Peyer's patch (tissue), 4 donors: ENCODE results near the gene AP4B1. TPM values are rescaled to one million over a fixed set of nuclear protein-coding genes. Genes with fewer than 3 reads are reported as not detected.
A peak's percentile ranks its signal among the peaks of the same experiment; 100 is the strongest.

ENCODE experiments used
- DNase-seq, 3 donors: peaks; one replicate each; pipeline ENCODE4 v3.0.0-alpha.2; 2017 to 2019
- H3K27ac ChIP-seq, 4 donors: fragments of 200-600 bp; sonication (generic); one replicate each; pipeline ENCODE4 v1.5.1; 2016 to 2019
- H3K27me3 ChIP-seq, 2 donors: fragments of 200-600 bp; sonication (generic); one replicate each; pipeline ENCODE4 v1.5.1; 2019
- H3K36me3 ChIP-seq, 3 donors: fragments of 200-600 bp; sonication (generic); one replicate each; pipeline ENCODE4 v1.5.1; 2016 to 2019
- H3K4me1 ChIP-seq, 4 donors: fragments of 200-600 bp; sonication (generic); one replicate each; pipeline ENCODE4 v1.5.1; 2016 to 2019
- H3K4me3 ChIP-seq, 4 donors: fragments of 200-600 bp; sonication (generic); 1 replicate in 3 of 4; 2 replicates in 1 of 4; pipeline ENCODE4 v1.5.1; 2016 to 2019; ENCODE audit warnings: mild to moderate bottlenecking in 1 of 4
- H3K9me3 ChIP-seq, 4 donors: fragments of 200-600 bp; sonication (generic); one replicate each; pipeline ENCODE4 v1.5.1; 2016 to 2019; ENCODE audit warnings: mild to moderate bottlenecking in 1 of 4
- POLR2A ChIP-seq, 2 donors: fragments of 450-650 bp; IDR thresholded peaks; one replicate each; pipeline ENCODE4 v1.5.1; 2017; ENCODE audit warnings: antibody characterized with exemption in 2 of 2, mild to moderate bottlenecking in 2 of 2, moderate library complexity in 2 of 2
- total RNA-seq, 4 donors: library from RNA; depleted of rRNA; stranded (reverse); fragments of >200 nt; gene quantifications; one replicate each; pipeline ENCODE4 v1.1.0, GENCODE V29; 2016
- TF ChIP-seq, protein P1 (sequence below), 6 experiments: fragments of 450-650 bp in 4 of 6; fragments of 200-600 bp in 2 of 6; sonication (generic) in 1 of 6; IDR thresholded peaks; one replicate each; pipeline ENCODE4 v1.5.1; 2017 to 2019; ENCODE audit warnings: antibody characterized with exemption in 6 of 6, mild to moderate bottlenecking in 3 of 6, moderate library complexity in 1 of 6

The AP4B1 gene
- total RNA-seq, 4 donors from 2014 or later, result 20.8 to 45.8 (median 40.1) TPM

DNA sequence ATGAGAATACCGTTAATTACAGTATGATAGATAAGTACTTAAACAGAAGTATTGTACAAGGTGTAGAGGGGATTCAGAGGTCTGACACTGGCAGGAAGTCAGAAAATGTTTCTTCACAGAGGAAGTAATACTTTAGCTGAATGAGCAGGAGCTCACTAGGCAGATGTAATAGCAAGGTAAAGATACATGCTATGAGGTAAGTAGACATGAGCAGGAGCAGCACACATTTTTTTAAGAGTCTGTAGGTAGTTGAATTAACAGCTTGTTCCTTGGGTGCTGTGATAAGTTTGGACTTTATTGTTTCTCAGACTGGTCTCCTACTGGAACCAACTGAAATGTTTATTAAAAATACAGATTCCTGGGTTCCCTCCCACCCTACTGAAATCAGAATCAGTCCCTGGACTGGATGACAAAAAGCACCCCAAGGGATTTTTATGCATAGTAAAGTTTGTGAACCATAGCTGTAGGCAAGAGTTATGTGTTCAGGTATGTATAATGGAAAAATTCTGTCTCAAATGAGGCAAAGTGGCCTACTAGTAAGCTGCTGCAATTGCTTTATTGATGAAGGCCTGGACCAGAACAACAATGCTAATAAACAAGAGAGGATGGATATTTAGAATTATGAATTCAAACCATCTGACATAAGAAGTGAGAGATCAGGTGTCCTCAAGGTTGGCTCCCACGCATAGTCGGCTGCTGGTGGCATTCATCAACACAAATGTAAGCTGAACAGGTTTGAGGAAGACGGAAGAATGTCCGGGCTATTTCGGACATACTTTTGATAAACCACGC is 902 bp downstream of the AP4B1 start:
- peaks cover 4 to 47% (median 12%) of the 10 kb centered on the region in 4 donors for H3K4me1 ChIP-seq
- no peaks in the 10 kb centered on the region for H3K9me3 ChIP-seq
- peak overlapping the region; percentile 85 to 99 (median 90) for H3K27ac ChIP-seq
- peak in 1 of 3 donors; percentile 53 for DNase-seq
- H3K36me3 ChIP-seq, result peaks cover 0 to 13% (median 0%) of the 10 kb centered on the region in 3 donors
- TF ChIP-seq, protein P1, sequence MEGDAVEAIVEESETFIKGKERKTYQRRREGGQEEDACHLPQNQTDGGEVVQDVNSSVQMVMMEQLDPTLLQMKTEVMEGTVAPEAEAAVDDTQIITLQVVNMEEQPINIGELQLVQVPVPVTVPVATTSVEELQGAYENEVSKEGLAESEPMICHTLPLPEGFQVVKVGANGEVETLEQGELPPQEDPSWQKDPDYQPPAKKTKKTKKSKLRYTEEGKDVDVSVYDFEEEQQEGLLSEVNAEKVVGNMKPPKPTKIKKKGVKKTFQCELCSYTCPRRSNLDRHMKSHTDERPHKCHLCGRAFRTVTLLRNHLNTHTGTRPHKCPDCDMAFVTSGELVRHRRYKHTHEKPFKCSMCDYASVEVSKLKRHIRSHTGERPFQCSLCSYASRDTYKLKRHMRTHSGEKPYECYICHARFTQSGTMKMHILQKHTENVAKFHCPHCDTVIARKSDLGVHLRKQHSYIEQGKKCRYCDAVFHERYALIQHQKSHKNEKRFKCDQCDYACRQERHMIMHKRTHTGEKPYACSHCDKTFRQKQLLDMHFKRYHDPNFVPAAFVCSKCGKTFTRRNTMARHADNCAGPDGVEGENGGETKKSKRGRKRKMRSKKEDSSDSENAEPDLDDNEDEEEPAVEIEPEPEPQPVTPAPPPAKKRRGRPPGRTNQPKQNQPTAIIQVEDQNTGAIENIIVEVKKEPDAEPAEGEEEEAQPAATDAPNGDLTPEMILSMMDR (IDR thresholded peaks at IDR 0.05), result no peak
- TF ChIP-seq POLR2A (IDR thresholded peaks at IDR 0.05), result no peak
- peak overlapping the region; percentile 70 to 85 (median 76) for H3K4me3 ChIP-seq
- H3K27me3 ChIP-seq, result no peaks in the 10 kb centered on the region

GRCh38 chr1:113901191-113901590 is 3.4 kb downstream of the AP4B1 start:
- DNase-seq, result no peak
- H3K27me3 ChIP-seq, result no peaks in the 10 kb centered on the region
- H3K27ac ChIP-seq, result peak overlapping the region in 2 of 4 donors; percentile 47 to 71
- H3K4me1 ChIP-seq, result peaks cover 4 to 53% (median 12%) of the 10 kb centered on the region in 4 donors
- no peaks in the 10 kb centered on the region for H3K9me3 ChIP-seq
- H3K4me3 ChIP-seq, result no peak overlapping the region
- peaks cover 0 to 38% (median 0%) of the 10 kb centered on the region in 3 donors for H3K36me3 ChIP-seq
- TF ChIP-seq, protein P1 (IDR thresholded peaks at IDR 0.05), result no peak
- TF ChIP-seq POLR2A (IDR thresholded peaks at IDR 0.05), result peak in 1 of 2 donors; percentile 46

GRCh38 chr1:113899111-113899510 is 5.5 kb downstream of the AP4B1 start:
- no peaks in the 10 kb centered on the region for H3K9me3 ChIP-seq
- H3K4me1 ChIP-seq, result peaks cover 4 to 52% (median 10%) of the 10 kb centered on the region in 4 donors
- no peak for TF ChIP-seq POLR2A (IDR thresholded peaks at IDR 0.05)
- TF ChIP-seq, protein P1 (IDR thresholded peaks at IDR 0.05), result no peak
- DNase-seq, result no peak
- no peaks in the 10 kb centered on the region for H3K27me3 ChIP-seq
- H3K4me3 ChIP-seq, result no peak overlapping the region
- H3K27ac ChIP-seq, result no peak overlapping the region
- peaks cover 0 to 52% (median 0%) of the 10 kb centered on the region in 3 donors for H3K36me3 ChIP-seq

- Histone ChIP-seq H3K36me3 (peaks cover 0 to 52% (median 0%) of the 10 kb centered on the region in 3 donors), H3K9me3 (no peaks in the 10 kb centered on the region)
Observed at GRCh38 chr1:113898241-113898814, 6.3 kb downstream of the AP4B1 start.

GRCh38 chr1:113895961-113896360 is 8.6 kb downstream of the AP4B1 start:
- Histone ChIP-seq H3K27me3 (no peaks in the 10 kb centered on the region), H3K4me1 (peaks cover 0 to 36% (median 2%) of the 10 kb centered on the region in 4 donors), H3K4me3 (no peak overlapping the region), H3K9me3 (no peaks in the 10 kb centered on the region), H3K27ac (no peak overlapping the region), H3K36me3 (peaks cover 0 to 52% (median 0%) of the 10 kb centered on the region in 3 donors)
- no peak for TF ChIP-seq POLR2A (IDR thresholded peaks at IDR 0.05)
- TF ChIP-seq, protein P1 (IDR thresholded peaks at IDR 0.05), result no peak
- DNase-seq, result no peak

More at GRCh38 chr1:113898241-113898814, 6.3 kb downstream of the AP4B1 start:
- TF ChIP-seq POLR2A (IDR thresholded peaks at IDR 0.05), result no peak
- TF ChIP-seq, protein P1 (IDR thresholded peaks at IDR 0.05), result no peak
- no peaks in the 10 kb centered on the region for H3K27me3 ChIP-seq
- H3K4me3 ChIP-seq, result no peak overlapping the region
- no peak overlapping the region for H3K27ac ChIP-seq
- peaks cover 2 to 52% (median 6%) of the 10 kb centered on the region in 4 donors for H3K4me1 ChIP-seq
- no peak for DNase-seq
